NCI-H2029 (cell line): ENCODE results near the gene ZNF26.
"Not testable (repeated sequence)": the region's sequence is repeated elsewhere in the genome, so short reads cannot be mapped to it uniquely, and the experiment has no call there.

Experiments
- DNase-seq: peaks from one replicate; lab custom pipeline; 2025; lab: John Stamatoyannopoulos, UW

Gene ZNF26, protein sequence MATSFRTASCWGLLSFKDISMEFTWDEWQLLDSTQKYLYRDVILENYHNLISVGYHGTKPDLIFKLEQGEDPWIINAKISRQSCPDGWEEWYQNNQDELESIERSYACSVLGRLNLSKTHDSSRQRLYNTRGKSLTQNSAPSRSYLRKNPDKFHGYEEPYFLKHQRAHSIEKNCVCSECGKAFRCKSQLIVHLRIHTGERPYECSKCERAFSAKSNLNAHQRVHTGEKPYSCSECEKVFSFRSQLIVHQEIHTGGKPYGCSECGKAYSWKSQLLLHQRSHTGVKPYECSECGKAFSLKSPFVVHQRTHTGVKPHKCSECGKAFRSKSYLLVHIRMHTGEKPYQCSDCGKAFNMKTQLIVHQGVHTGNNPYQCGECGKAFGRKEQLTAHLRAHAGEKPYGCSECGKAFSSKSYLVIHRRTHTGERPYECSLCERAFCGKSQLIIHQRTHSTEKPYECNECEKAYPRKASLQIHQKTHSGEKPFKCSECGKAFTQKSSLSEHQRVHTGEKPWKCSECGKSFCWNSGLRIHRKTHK

DNA sequence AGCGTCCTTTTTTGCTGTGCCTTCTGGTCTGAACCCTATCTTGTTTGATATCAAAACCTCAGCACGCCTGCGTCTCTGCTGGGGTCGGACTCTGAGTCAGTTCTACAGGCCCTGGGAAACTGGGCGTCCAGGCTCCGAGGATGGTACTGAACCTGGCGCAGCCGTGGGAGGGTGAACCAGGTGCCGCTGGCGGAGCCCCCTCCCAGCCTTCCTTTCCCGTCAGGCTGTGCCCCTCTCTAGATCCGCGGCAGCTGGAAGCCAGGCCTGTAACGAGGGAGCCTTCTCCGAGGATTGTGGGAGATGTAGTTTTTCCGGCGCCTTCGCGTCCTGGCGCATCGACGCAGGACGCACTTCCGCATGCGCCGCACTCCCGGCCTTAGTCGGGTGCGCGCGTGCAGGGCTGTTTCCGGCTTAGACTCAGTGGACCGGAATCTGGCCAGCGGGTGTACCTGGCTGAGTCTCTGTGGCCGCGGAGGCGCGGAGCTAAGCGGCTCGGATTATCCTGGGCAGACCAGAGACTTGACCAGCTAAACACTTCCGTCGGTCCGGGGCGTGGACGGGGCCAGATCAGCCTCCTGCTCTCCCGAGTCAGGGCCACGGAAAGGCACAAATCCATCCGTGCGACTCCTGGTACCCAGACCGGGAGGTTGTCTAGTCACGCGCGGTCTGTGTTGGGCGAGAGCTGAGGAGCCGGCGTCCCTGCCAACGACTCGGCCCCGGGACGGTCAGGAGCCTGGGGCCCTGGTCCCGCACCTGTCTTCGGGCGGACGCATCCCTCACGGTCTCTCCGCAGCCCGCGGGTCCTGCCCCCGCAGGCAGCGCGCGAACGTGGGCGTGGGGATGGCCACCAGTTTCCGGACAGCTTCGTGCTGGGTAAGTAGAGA lies at the start of gene ZNF26:
TSS of gene ZNF26 (plus strand) at position 367 of the 884 bp plus-strand sequence. CDS start at position 841, 474 bp downstream.
- DNase-seq, result peak; percentile 94

DNA sequence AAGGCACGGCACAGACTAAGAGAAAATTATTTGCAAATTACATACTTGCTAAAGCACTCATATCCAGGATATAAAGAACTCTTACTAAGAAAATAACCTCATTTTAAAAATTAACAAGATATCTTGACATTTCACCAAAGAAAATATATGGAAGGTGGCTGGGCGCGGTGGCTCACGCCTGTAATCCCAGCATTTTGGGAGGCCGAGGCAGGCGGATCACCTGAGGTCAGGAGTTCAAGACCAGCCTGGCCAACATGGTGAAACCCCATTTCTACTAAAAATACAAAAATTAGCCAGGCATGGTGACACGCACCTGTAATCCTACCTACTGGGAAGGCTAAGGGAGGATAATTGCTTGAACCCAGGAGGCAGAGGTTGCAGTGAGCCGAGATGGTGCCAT lies 49.2 kb upstream of the ZNF26 start:
- DNase-seq, result not testable (repeated sequence)

DNA sequence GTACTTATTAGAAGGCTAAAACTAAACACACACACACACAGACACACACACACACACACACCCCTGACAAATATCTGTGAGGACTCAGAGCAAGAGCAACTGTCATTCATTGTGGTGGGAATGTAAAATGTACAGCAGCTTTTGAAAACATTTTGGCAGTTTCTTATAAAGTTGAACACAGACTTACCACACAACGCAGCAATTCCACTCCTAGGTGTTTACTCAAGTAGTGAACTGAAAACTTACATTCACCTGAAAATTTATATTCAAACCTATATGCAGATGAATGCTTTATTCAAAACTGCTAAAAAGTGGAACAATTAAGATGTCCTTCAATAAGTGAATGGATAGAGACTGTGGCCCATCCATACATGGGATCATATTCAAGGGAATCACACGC lies 48.7 kb upstream of the ZNF26 start:
- DNase-seq, result no peak

DNA sequence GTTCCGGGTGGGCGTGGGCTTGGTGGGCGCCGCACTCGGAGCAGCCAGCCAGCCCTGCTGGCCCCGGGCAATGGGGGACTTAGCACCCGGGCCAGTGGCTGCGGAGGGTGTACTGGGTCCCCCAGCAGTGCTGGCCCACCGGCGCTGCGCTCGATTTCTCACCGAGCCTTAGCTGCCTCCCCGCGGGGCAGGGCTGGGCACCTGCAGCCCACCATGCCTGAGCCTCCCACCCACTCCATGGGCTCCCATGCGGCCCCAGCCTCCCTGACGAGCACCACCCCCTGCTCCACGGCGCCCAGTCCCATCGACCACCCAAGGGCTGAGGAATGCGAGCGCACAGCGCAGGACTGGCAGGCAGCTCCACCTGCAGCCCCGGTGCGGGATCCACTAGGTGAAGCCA lies 47.4 kb upstream of the ZNF26 start:
- DNase-seq, result not testable (repeated sequence)

DNA sequence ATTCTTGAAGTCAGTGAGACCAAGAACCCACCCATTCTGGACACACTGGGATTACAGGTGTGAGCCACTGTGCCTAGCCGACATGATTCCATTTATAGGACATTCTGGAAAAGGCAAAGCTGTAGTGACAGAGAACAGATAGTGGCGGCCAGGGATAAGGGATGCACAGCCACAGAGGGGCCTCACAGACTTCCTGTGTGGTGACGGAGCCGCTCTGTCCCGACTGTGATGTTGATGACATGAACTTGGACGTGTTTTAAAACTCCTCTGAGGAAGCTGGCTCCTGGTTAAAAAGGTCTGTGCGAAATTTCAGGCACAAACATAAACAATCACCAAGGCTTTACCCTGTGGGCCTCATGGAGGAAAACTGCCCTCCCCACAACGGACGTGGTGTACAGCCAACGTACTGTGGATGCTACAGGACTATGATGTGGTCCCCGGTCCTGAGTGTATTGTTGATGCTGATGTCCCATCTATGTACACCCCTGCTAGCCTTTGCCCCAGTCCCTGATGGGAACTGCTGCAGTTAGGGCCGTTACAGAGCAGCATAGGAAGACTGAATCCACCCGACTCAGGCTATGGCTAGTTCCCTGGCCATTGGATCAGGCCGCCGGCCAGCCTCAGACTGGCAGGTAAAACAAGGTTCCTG lies 46.0 kb upstream of the ZNF26 start:
- DNase-seq, result no peak

DNA sequence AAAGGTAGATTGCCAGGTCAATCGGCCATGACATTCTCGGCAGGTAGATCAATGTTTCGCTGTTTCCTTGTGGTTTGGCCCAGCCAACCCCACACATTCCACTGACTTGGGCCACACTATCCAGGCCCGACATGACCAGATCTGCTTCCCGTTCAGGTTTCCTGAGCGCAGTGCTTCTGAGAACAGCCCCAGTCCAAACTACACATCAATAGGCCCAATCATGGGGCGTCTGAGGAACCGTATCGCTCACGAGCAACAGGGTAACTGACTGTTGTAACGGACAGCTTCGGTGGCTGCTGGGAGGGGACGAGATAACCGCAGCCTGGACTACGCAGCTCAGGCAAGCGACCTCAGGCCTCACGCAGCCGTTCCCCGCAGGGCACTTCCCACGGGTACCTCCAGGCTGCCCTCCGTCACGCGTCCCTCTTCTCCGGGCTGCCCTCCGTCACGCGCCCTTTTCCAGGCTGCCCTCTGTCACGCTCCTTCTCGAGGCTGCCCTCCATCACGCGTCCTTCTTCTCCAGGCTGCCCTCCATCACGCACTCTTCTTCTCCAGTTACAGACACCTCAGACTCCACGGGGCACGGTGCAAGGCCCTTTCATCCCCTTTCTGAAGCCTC lies 44.7 kb upstream of the ZNF26 start:
- no peak for DNase-seq

DNA sequence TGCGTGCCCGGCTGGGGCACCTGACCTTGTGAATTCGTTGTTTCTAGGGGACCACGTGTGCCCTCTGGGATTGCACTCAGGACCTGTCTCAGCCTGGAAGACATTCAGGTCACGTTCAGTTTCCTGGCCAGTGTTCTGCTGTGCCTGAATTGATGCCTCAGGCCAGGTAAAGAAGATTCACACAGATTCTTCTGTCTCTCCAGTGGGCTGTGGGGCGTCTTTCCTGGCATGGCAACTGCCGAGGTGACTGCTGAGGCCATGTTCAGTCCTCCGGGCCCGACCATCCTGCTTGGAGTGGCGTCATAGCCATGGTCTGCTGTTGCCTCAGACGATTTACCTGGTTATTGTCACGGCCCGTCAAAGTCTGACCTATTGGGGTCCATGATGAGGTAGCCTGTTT lies 43.6 kb upstream of the ZNF26 start:
- DNase-seq, result no peak

DNA sequence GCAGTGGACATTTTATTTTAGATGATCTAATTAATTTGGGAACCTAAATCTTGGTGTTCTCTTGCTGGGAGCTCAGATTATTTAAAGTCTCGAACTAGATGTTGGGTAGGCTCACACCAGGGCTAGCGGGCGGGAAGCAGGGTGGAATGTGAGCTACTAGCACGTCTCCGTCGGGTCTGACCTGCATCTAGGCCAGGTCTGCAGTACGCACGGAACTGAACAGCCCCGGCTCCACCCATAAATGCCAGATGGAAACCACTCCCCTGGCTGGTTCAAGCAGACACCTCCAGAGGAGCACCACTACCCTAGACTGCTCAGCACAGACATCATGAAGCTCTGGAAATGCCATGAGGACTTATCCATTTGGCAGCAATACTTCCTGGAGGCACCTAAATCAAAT lies 40.4 kb upstream of the ZNF26 start:
- no peak for DNase-seq

DNA sequence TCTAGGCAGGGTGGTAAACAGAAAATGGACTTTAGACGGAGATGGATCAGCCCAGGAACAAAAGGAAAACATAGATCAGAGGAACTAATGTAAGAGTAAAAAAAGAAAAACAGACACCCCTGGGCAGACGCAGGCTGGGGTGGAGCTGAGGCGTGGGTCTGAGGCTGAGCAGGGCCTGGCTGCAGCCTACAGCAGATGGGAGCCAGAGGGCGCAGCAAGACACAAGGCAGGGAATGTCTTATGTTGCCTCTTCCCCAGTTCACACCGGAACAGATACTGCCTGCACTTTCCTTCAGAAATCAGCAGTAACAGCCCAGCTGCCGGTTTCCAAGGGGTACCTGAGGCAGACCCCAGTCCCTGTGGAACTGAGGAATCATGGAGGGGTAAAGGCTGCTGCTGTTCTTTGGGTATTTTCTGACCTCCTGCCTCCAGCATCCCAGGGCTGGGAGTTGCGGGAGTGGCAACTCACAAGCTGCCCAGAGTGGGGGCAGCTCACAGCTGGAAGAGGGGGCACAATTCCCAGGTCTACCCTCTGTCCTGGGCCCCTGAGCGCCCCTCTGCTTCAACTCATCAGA lies 39.8 kb upstream of the ZNF26 start:
- DNase-seq, result no peak

DNA sequence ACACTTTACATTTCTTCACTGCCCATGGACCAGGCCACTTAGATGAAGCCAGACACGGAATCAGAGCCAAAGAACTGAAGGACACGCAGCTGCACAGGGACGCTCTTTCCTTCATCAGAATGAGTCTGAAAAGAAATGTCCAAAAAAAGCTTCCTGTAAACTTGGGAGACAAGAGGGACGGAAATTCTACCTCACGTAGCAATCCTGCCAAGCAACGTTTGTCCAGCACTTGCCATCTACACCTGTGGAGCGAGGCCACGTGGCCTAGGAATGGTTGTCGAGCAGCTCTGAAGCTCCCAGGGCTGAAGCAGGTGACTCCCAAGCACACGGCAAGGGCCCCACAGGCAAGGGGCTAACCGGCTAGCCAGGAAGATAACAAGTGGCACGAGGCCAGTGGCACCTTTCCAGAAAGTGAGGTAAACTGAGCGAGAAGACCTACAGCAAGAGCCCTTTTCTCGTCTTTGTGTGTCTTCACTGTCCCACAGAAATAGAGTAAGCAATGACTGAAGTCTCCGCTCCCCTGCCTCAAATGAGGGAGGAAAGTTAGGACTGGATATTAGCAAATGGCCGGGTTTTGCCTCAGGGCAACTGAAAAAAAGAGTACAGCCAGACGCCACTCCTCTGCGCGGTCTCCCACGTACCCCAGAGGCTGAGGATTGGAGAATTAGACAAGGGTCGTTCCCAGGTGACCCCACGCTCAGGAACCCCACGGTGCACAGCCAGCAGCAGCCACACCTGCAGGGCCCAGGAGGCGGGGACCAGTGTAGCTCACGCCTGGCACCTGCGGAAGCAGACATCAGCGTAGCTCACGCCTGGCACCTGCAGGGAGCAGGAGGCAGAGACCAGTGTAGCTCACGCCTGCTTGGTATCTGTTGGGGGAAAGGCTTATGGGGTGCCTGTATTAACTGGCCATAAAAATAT lies 37.8 kb upstream of the ZNF26 start:
- DNase-seq, result no peak

DNA sequence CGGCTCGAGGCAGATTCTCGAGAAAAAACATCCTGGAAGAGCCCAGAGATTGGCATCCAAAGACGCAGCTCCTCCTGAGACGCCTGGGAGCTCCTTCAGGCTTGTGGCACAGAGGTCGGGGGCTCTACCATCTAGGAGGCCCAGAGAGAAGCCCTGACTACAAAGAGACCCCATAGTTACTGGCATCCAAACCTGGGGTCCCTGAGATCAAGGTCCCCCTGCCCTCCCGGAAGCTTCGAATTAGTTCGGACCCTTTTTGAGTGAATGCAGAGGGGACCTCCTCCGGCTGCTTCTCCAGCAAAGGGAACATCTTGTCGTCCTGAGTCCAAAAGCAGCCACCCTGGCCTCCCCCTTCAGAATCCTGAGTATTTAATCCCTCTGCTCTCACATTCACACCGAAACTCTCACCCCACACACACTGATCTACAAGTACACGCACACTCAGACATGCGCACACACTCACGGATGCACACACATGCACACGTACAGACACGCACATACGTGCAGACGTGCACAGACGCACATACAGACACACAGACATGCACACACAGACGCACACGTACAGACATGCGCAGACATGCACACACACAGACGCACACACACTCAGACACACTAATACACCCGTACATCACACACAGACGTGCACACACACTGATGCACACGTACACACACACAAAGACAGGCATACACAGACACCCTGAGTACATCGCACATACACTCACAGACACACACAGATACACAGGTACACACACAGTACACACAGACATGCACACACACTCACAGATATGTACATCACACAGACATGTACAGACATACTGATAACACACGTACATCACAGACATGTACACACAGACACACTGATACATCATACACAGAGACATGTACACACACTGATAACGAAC lies 36.0 kb upstream of the ZNF26 start:
- no peak for DNase-seq

DNA sequence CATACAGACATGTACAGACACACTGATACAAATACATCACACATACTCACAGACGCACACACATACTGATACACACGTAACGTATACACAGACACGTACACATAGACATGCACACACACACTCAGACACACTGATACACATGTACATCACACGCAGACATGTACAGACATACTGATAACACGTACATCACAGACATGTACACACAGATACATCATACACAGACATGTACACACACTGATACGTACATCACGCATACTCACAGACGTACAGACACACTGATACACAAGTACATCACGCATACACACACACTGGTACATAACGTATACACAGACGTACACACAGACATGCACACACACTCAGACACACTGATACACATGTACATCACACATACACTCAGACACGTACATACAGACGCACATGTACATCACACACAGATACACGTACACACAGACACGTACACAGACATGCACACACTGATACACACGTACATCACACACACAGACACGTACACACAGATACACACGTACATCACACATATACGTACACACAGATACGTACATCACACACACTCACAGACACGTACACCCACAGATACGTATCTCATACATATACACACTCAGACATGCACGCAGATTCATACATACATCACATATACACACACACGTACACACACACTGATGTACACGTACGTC lies 35.2 kb upstream of the ZNF26 start:
- DNase-seq, result no peak

DNA sequence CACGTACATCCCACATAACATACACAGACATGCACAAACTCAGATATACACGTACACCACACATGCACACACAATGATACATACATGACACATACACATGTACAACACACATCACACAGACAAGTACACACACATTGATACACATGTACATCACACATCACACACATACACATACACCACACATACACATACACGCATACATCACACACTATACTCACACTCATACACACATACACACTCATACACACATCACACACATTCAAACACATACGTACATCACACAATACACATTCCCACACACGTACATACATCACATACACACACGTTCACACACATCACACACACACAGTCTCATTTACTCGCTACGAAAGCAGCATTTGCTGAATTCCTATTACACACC lies 34.5 kb upstream of the ZNF26 start:
- no peak for DNase-seq

DNA sequence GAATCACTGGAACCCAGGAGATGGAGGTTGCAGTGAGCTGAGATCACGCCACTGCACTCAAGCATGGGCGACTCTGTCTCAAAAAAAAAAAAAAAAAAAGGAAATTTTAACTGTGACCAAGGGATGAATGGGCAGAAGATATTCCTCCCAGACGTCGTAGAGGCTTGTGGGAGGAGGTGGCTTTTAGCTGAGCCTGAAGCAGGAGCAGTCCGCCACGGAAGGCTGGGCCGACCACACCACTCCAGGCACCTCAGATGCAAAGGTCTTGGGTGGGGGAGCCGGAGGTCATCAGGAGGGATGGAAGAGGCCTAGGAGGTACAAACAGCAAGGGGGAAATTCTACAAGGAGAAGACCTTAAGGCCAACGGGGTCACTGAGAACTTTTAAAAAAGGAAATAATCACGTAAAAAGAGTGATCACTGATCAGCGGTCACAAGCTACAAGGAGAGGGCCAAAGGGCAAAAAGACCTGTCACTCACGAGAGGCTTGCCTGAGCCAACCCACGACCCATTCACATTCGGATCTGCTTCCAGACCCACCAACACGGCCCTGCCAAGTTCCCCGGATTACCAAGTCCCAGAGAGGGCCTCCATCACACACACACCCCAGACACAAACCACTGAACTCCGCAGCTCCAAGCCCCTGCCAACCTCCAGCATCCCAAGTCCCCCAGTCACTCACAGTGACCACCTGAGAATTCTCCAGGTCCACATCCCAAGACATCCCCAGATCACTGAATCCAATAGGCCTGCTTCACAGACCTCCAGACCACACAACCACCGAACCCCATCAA lies 33.6 kb upstream of the ZNF26 start:
- DNase-seq, result no peak

DNA sequence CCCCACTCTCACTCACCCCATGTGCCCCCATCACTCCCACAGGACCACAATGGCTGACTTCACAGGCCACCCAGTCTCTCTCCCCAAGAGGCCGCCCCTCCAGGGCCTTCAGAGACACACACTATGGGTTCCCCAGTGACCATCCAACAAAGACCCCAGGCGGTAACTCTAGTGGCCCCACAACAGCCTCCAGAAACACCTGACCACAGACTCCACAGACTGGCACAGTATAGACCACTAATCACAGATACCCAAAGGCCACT lies 33.1 kb upstream of the ZNF26 start:
- DNase-seq, result no peak

DNA sequence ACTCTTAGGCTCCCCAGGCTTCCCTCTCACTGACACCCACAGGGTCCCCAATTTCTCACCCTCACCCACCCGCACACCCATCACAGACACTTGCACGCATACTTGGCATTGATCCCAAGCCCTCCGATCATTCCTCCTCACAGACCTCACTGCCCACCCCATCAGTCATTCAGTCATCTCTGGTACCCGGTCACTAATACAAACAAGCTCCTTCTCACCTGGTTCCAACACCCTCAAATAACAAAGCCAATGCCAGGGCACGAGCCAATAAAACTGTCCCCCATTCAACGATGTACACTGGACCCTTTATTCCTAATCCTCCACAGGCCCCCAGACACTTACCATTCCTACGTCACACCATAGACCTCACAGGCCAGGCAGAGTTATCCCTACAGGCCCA lies 32.4 kb upstream of the ZNF26 start:
- DNase-seq, result no peak

DNA sequence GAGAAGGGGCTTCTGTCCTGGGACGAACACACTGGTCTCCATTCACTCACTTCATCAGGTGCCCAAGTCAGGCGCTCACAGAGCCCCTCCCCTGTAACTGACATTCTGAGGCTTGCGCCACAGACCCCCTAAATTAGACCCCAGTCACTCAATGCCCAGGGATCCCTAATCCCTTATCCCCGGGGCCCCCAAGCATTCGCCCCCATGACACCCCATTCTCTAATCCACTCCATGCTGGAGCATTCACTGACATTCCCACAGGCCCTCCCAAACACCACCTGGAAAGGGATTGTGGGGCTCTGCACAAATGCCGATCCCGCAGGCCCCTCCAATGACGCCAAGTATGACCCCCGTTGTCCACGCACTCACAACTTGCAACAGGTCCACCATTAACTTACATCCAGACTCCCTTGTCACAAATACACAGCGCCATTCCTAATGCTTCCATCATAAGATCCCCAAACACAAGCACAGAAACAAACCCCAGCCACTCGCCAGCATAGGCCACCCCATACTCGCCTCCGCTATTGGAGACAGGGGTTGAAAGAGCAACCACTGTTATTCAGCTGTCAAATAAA lies 31.6 kb upstream of the ZNF26 start:
- no peak for DNase-seq
